Astrocyte (in vitro differentiated cells and primary cell): ENCODE results near the gene BMF.

Experiments used
- CTCF ChIP-seq: IDR thresholded peaks from 2 replicates; pipeline ENCODE4 v1.5.1; 2011; ENCODE audit warnings: low read depth, mild to moderate bottlenecking, inconsistent platforms, low read length, moderate library complexity; ENCODE audit not compliant: insufficient read depth
- EZH2 ChIP-seq: IDR thresholded peaks from 2 replicates; pipeline ENCODE4 v1.6.1; 2012; ENCODE audit warnings: mild to moderate bottlenecking, low read length, inconsistent platforms; ENCODE audit not compliant: insufficient read depth

GRCh38 chr15:40108061-40108854, 421 bp downstream of the BMF start:
- TF ChIP-seq CTCF (no peak), EZH2 (no peak)
